Mucosa of stomach (tissue), 1 donor: ENCODE results near the gene A4GALT.

Source experiments
- H3K27me3 ChIP-seq: one replicate; pipeline ENCODE4 v1.7.0; 2013; ENCODE audit warnings: mild to moderate bottlenecking, low read length; ENCODE audit not compliant: control insufficient read depth, insufficient read depth
- H3K36me3 ChIP-seq: one replicate; pipeline ENCODE4 v1.7.0; 2013; ENCODE audit warnings: low read length; ENCODE audit not compliant: control insufficient read depth, insufficient read depth
- H3K4me1 ChIP-seq: one replicate; pipeline ENCODE4 v1.7.0; 2013; ENCODE audit warnings: mild to moderate bottlenecking, low read length; ENCODE audit not compliant: control insufficient read depth, insufficient read depth
- H3K4me3 ChIP-seq: one replicate; pipeline ENCODE4 v1.7.0; 2013; ENCODE audit warnings: low read length
- H3K9ac ChIP-seq: one replicate; pipeline ENCODE4 v1.7.0; 2013; ENCODE audit warnings: mild to moderate bottlenecking, low read length, moderate library complexity
- H3K9me3 ChIP-seq: one replicate; pipeline ENCODE4 v1.7.0; 2013; ENCODE audit warnings: mild to moderate bottlenecking, low read length, moderate library complexity; ENCODE audit not compliant: control insufficient read depth
- donor health status: Pancreatic carcinoma.

The A4GALT gene

GRCh38 chr22:42711895-42712837 lies 8.5 kb downstream of the A4GALT start:
- Histone ChIP-seq H3K4me3 (no peak overlapping the region), H3K27me3 (no peaks in the 10 kb centered on the region), H3K4me1 (peaks cover 7% of the 10 kb centered on the region), H3K36me3 (no peaks in the 10 kb centered on the region), H3K9ac (no peak overlapping the region), H3K9me3 (no peaks in the 10 kb centered on the region)

- Histone ChIP-seq H3K36me3 (no peaks in the 10 kb centered on the region), H3K4me1 (no peaks in the 10 kb centered on the region), H3K9ac (no peak overlapping the region), H3K27me3 (no peaks in the 10 kb centered on the region), H3K4me3 (no peak overlapping the region), H3K9me3 (no peaks in the 10 kb centered on the region)
Measured at GRCh38 chr22:42711281-42711731, 9.4 kb downstream of the A4GALT start.

GRCh38 chr22:42708417-42708816 lies 12.3 kb downstream of the A4GALT start:
- no peaks in the 10 kb centered on the region for H3K9me3 ChIP-seq
- H3K9ac ChIP-seq: no peak overlapping the region
- H3K4me1 ChIP-seq: no peaks in the 10 kb centered on the region
- no peaks in the 10 kb centered on the region for H3K27me3 ChIP-seq
- H3K36me3 ChIP-seq: no peaks in the 10 kb centered on the region
- H3K4me3 ChIP-seq: no peak overlapping the region

- H3K4me3 ChIP-seq: no peak overlapping the region
- H3K4me1 ChIP-seq: no peaks in the 10 kb centered on the region
- H3K36me3 ChIP-seq: no peaks in the 10 kb centered on the region
- no peak overlapping the region for H3K9ac ChIP-seq
- H3K9me3 ChIP-seq: no peaks in the 10 kb centered on the region
- no peaks in the 10 kb centered on the region for H3K27me3 ChIP-seq
Measured at GRCh38 chr22:42707496-42707895, 13.2 kb downstream of the A4GALT start.

- Histone ChIP-seq H3K27me3 (no peaks in the 10 kb centered on the region), H3K4me3 (no peak overlapping the region), H3K36me3 (no peaks in the 10 kb centered on the region), H3K4me1 (no peaks in the 10 kb centered on the region), H3K9me3 (no peaks in the 10 kb centered on the region), H3K9ac (no peak overlapping the region)
Measured at GRCh38 chr22:42704896-42705295, 15.8 kb downstream of the A4GALT start.

- H3K9ac ChIP-seq: no peak overlapping the region
- H3K27me3 ChIP-seq: no peaks in the 10 kb centered on the region
- no peaks in the 10 kb centered on the region for H3K36me3 ChIP-seq
- no peak overlapping the region for H3K4me3 ChIP-seq
- H3K4me1 ChIP-seq: peaks cover 10% of the 10 kb centered on the region
- H3K9me3 ChIP-seq: no peaks in the 10 kb centered on the region
Measured at GRCh38 chr22:42702675-42703074, 18.0 kb downstream of the A4GALT start.

- Histone ChIP-seq H3K36me3 (no peaks in the 10 kb centered on the region), H3K27me3 (no peaks in the 10 kb centered on the region), H3K4me1 (peaks cover 16% of the 10 kb centered on the region), H3K4me3 (no peak overlapping the region), H3K9ac (no peak overlapping the region), H3K9me3 (no peaks in the 10 kb centered on the region)
Measured at GRCh38 chr22:42701694-42702093, 19.0 kb downstream of the A4GALT start.

- H3K9ac ChIP-seq: no peak overlapping the region
- H3K27me3 ChIP-seq: no peaks in the 10 kb centered on the region
- no peaks in the 10 kb centered on the region for H3K36me3 ChIP-seq
- H3K4me1 ChIP-seq: peaks cover 16% of the 10 kb centered on the region
- no peak overlapping the region for H3K4me3 ChIP-seq
- no peaks in the 10 kb centered on the region for H3K9me3 ChIP-seq
Measured at GRCh38 chr22:42700901-42701300, 19.8 kb downstream of the A4GALT start.

GRCh38 chr22:42700355-42700754 lies 20.3 kb downstream of the A4GALT start:
- H3K9me3 ChIP-seq: no peaks in the 10 kb centered on the region
- H3K27me3 ChIP-seq: no peaks in the 10 kb centered on the region
- H3K4me1 ChIP-seq: peaks cover 18% of the 10 kb centered on the region
- no peaks in the 10 kb centered on the region for H3K36me3 ChIP-seq
- H3K9ac ChIP-seq: no peak overlapping the region
- no peak overlapping the region for H3K4me3 ChIP-seq

GRCh38 chr22:42699976-42700352 lies 20.7 kb downstream of the A4GALT start:
- H3K9ac ChIP-seq: no peak overlapping the region
- H3K9me3 ChIP-seq: no peaks in the 10 kb centered on the region
- H3K4me1 ChIP-seq: peaks cover 20% of the 10 kb centered on the region
- no peaks in the 10 kb centered on the region for H3K27me3 ChIP-seq
- no peak overlapping the region for H3K4me3 ChIP-seq
- H3K36me3 ChIP-seq: no peaks in the 10 kb centered on the region

GRCh38 chr22:42699281-42699975 lies 21.2 kb downstream of the A4GALT start:
- Histone ChIP-seq H3K9me3 (no peaks in the 10 kb centered on the region), H3K36me3 (no peaks in the 10 kb centered on the region), H3K4me3 (no peak overlapping the region), H3K4me1 (peaks cover 20% of the 10 kb centered on the region), H3K9ac (no peak overlapping the region), H3K27me3 (no peaks in the 10 kb centered on the region)

- Histone ChIP-seq H3K4me3 (no peak overlapping the region), H3K9me3 (no peaks in the 10 kb centered on the region), H3K27me3 (no peaks in the 10 kb centered on the region), H3K36me3 (no peaks in the 10 kb centered on the region), H3K9ac (no peak overlapping the region), H3K4me1 (peaks cover 20% of the 10 kb centered on the region)
Measured at GRCh38 chr22:42697542-42698013, 23.1 kb downstream of the A4GALT start.
